ENCODE measurements around the gene MAPK13.
"Not testable (repeated sequence)": the region's sequence is repeated elsewhere in the genome, so short reads cannot be mapped to it uniquely, and the experiment has no call there.

Gene MAPK13

GRCh38 chr6:36128793-36129192, 1.5 kb upstream of the MAPK13 start:
- no peak for DNase-seq

- not testable (repeated sequence) for DNase-seq
Measured at GRCh38 chr6:36129334-36129733, 979 bp upstream of the MAPK13 start.

GRCh38 chr6:36130667-36131510, 576 bp downstream of the MAPK13 start:
- DNase-seq = no peak

- DNase-seq = no peak
Measured at GRCh38 chr6:36131511-36132245, 1.4 kb downstream of the MAPK13 start.

- DNase-seq = no peak
Measured at GRCh38 chr6:36132246-36132895, 2.1 kb downstream of the MAPK13 start.

GRCh38 chr6:36133148-36133547, 2.8 kb downstream of the MAPK13 start:
- no peak for DNase-seq

- no peak for DNase-seq
Measured at GRCh38 chr6:36133912-36134311, 3.6 kb downstream of the MAPK13 start.

- no peak for DNase-seq
Measured at GRCh38 chr6:36135053-36135731, 4.9 kb downstream of the MAPK13 start.

GRCh38 chr6:36136034-36136433, 5.7 kb downstream of the MAPK13 start:
- DNase-seq = no peak

GRCh38 chr6:36136551-36136950, 6.2 kb downstream of the MAPK13 start:
- DNase-seq = no peak

- DNase-seq = no peak
Measured at GRCh38 chr6:36138667-36139066, 8.4 kb downstream of the MAPK13 start.

- DNase-seq = no peak
Measured at GRCh38 chr6:36139431-36139830, 9.1 kb downstream of the MAPK13 start.

- DNase-seq = no peak
Measured at GRCh38 chr6:36139991-36140710, 9.8 kb downstream of the MAPK13 start.

- DNase-seq = no peak
Measured at GRCh38 chr6:36141091-36141490, 10.8 kb downstream of the MAPK13 start.

- no peak for DNase-seq
Measured at GRCh38 chr6:36141961-36142360, 11.6 kb downstream of the MAPK13 start.

- DNase-seq = no peak
Measured at GRCh38 chr6:36142971-36143838, 12.9 kb downstream of the MAPK13 start.

GRCh38 chr6:36145495-36145894, 15.2 kb downstream of the MAPK13 start:
- no peak for DNase-seq

- DNase-seq = no peak
Measured at GRCh38 chr6:36147294-36147693, 17.0 kb downstream of the MAPK13 start.

- DNase-seq = no peak
Measured at GRCh38 chr6:36149476-36149875, 19.2 kb downstream of the MAPK13 start.

- DNase-seq = no peak
Measured at GRCh38 chr6:36150283-36150682, 20.0 kb downstream of the MAPK13 start.

- DNase-seq = no peak
Measured at GRCh38 chr6:36154286-36154685, 24.0 kb downstream of the MAPK13 start.

All from NCI-H2107 (cell line).